GM10847 (cell line): ENCODE results near the gene VPS8.

Source experiments
- POLR2A ChIP-seq: IDR thresholded peaks from 2 replicates; pipeline ENCODE4 v1.6.1; 2011; ENCODE audit not compliant: insufficient read length; ENCODE audit errors: extremely low read depth

VPS8 gene

DNA sequence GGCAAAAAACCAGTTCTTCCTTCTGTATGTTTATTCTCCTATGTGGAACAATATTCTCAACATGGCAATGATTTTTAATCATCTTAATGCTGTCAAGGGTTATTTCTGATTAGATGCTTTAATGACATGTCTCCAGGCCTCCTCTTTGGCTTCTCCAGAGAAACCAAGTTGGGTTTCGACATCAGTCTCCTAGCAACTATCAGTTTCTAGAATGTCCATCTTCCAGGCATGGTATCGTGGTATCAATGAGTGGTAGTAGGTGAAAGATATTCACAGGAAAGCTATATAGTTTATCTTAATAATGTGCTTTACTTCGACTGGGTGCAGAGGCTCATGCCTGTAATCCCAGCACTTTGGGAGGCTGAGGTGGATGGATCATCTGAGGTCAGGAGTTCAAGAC, 212.4 kb downstream of the VPS8 start:
- TF ChIP-seq POLR2A, result no peak

DNA sequence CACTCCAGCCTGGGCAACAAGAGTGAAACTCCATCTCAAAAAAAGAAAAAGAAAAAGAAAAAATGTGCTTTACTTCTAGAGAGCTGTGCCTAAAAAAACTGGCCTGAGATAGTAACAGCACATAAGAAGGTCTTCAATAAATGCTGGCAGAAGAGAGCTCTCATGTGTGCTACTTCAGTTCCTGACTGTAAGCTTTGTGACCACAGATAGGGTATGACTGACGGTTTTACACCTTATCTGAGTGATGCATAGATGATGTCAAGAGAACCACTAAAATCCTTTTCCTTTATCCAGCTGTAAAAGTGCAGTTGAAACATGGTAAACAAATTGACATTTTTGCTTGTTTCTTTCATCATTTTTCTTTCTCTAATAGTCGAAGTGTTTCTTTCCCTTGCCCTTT, 213.0 kb downstream of the VPS8 start:
- no peak for TF ChIP-seq POLR2A

DNA sequence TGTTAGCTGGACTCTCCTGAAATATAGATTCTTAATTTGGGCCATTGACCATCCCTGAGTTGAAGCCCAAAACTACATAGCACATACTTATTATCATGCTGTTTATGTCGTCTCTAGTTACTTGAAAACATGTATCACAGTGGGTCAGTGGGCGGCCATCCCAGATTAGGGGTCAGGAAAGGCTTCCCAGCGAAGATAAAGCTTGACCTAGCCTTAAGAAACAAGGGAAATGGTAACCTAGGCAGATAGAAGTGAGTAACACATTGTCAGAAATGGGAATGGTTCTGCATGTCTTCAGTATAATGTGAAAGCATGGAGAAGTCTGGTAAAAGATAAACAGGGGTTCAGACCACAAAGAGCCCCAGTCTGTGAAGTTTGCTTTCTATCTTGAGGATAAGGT, 216.2 kb downstream of the VPS8 start:
- no peak for TF ChIP-seq POLR2A

DNA sequence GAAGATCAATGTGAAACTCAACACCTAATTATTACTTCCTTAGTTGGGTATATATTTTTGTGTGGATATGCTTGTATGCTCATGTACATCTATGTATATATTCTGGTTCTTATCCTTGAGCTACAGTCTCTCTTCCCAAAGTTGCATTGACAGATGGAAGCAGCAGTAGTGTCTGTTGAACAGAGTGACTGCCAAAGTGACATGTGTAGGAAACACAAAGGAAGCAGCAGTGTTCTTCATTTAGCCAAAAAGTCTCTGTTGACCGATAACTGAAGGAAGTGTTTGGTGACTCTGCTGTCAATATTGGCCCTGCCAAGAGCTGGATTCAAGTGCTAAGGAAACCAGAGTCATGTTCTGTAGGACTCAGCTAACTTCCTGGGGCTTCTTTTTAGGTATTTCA, 217.1 kb downstream of the VPS8 start:
- TF ChIP-seq POLR2A, result no peak

DNA sequence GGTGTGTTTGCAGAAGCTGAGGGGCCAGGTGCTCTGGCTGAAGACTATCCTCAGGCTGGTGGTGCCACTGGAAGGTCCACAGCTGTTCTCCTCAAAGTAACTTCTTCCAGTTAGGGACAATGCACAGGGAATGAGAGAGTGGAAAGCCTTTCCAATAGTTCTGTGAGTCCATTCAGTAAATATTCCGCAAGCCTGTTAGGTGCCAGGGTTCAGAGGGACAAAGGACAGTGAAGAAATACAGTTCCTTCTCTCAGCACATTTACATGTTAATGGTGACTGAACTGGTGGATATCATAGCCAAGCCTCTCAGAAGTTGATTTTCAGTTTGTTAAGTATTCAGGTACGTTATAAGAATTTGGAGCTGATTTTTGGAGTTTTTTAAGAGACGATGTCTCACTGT, 218.4 kb downstream of the VPS8 start:
- no peak for TF ChIP-seq POLR2A

DNA sequence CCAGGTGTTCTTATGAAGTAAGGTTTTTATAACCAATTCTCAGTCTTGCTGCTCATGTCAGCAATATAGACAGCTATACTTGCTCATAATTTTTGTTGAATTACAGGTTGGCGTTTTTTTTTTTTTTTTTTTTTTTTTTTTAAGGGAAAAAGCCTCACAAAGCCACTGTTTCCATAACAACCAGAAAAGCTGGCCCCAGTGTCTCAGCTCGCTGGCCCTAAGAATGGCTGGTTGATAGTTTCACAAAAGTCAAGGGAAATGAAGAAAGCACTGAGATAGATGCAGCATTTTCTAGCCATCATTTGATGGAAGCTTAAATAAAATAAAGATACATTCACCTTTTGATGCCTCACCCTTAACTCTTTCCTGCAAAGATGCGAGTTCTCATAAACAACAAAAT, 219.0 kb downstream of the VPS8 start:
- no peak for TF ChIP-seq POLR2A

DNA sequence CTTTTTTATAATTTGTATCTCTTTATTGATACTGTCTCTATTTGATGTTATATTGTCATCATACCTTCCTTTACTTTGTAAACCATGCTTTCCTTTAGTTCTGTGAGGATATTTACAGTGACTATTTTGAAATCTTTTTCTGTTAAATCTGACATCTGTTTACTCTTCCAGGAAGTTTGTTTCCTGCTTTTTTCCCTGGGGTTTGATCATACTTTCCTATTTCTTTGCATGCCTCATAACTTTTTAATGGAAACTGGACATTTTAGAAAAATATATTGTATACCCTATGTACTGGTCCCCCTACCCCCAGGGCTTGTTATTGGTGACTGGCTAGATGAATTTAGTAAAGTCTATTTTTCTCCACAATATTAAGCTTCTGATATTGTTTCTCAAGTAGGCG, 225.8 kb downstream of the VPS8 start:
- no peak for TF ChIP-seq POLR2A

DNA sequence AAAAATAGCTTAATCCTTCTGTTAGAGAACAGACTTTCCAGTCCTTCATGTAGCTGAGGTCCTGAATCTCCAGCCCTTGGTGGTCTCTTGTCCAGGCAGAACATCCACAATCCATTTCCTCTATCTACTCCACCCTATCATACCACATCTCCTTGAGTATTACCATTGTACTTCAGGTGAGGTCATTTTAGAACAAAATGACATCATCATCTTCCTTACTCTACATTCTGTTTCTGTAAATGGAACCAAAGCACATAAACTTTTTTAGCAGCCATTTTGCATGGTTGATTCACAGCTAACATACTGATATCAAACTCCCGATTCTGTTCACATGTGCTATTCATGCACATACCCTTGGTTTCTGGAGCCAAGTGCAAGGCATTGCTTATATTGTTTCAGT, 228.5 kb downstream of the VPS8 start:
- no peak for TF ChIP-seq POLR2A

DNA sequence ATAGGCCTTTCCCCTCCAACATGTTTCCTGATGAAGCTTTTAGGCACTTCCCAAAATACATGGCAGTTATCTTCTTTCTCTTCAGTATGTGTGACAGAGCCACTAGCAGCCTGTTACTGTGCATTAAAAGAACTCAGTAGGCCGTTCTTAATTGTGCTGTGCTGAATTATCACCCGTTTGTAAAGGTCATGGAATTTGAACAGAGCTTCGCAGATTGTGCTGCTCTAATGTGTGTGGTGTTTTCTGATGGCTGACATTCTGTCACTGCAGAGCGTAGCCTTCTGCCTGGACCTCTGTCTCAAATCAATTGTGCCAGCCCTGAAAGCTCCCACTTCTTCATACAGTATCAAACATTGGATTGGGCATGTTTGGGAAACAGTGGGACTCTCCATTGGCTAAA, 229.6 kb downstream of the VPS8 start:
- no peak for TF ChIP-seq POLR2A

DNA sequence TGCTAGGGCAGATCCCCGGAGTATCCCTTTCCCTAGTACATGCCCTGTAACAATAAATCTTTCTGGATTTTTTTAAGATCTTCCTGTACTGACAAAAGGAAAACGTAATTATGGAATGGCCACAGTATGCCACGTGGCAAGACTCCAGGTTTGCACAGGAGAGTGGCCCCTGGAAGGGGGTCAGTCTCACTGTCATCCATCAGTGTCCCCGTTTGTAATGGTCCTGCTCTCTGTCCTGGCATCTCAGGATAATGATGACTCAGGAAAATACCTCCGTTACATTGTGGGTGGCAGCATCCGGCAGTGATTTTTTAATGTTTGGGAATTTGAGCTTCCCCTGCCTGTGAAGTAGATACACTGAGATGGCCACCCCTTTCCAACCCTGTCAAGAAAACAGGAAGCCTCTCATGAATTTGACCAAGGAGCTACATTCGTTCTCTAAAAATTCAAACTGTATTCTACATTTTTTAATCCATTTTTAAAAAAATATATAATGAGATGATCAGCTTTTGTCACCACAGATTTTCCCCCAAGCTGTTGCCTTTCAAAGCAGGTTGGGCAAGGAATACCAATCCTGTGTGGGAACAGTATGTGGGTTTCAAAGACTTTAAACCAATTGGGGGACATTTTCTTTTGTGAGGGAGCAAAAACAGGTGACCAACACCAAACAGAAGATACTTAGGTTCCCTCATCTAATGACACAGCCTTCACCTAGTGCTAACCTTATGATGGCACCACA, 230.5 kb downstream of the VPS8 start:
- TF ChIP-seq POLR2A, result no peak

DNA sequence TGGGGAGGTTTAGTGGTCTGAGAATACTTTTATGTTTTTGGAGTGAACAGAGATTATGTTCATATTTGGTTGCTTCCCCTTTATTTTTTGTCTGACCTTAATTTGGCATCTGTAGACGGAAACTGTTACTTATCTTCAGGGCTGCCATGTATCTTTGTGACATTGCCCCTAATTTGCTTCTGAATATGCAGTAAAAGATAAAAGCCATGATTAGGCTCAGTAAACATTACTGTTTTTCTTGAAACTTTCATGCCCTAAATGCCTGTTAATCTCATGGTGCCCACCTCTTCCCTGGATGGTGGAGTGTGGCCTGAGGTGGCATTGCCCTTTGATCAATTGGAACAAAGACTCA, 234.2 kb downstream of the VPS8 start:
- no peak for TF ChIP-seq POLR2A

DNA sequence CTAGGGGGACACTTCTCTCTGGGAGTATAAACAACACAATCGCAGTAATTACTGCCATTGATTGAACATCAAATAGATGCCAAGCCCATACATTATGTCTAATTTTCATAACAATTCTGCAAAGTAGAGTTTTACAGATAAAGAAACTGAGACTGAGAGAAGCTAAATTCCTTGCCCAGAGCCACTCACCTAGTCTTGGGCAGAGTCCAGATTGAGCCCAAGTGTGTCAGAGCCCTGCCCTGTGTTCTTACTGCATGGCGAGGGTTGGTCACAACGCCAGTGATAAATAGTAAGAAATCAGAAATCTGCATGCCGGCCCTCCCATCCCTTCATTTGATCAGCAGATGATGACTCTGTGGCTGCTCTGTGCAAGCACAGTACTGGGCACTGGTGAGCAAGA, 234.6 kb downstream of the VPS8 start:
- TF ChIP-seq POLR2A, result no peak

DNA sequence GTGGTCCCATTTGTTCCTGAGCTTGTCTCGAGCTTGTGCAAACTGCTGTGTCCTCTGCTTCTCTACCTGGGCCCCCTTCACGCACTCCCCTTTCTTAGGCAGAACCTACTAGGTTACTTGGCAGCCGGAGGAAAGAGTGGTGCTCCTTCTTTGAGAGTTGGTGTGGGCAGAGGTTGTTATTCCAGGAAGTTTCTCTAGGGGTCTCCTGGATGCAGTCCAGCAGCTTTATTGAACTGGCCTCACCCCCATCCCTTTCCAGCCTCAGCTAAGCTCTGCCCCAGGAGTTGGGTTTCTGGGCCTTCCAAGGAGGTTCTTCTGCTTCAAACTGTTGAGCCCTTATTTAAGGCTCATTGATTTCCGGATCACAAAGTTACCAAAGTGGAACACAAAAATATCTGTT, 237.7 kb downstream of the VPS8 start:
- no peak for TF ChIP-seq POLR2A

DNA sequence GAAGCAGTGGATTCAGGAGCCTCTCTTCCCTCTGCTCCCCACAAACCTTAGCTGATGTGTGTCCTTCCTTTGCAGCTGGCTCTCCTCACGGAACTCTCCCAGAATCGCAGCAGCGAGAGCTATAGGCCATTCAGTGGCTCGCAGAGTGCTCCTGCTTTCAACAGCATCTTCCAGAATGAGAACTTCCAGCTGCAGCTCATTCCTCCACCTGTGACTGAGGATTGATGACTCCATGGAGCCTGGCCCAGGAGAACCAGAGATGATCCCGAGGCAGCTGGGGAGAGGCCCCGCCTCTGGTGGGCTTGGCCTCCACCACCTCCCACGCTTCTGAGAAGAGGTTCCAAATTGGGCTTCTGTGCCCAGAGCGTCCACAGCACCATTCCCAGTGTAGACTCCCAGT, 239.8 kb downstream of the VPS8 start:
- TF ChIP-seq POLR2A, result no peak

DNA sequence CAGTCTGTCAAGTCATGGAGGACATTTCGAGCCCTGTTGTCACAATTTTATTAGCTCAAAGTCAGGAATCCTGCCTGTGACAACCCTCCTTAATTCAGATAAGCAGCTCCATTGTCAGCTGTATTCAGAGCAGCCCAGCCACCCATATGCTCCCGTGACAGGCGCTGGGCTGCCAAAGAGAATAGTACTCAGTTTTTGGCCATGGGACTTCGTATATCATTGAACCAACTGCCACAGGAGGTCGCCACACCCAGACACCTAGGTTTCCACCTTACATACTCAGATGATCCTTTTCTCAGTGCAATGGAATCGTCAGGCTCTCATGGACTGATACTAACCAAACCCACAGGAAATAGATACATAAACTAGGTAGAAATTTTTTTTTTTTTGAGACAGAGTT, 240.7 kb downstream of the VPS8 start:
- TF ChIP-seq POLR2A, result no peak

DNA sequence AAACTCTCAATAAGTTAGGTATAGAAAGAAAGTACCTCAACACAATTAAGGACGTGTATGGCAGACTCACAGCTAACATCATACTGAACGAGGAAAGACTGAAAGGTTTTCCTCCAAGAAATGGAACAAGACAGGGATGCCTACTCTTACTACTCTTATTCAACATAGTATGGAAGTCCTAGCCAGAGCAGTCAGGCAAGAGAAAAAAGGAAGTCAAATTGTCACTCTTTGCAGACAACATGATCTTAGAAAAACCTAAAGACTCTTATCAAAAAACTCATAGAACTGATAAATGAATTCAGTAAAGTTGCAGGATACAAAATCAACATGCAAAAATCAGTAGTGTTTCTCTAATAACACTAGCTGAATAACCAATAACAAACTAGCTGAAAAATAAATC, 244.9 kb downstream of the VPS8 start:
- TF ChIP-seq POLR2A, result no peak

DNA sequence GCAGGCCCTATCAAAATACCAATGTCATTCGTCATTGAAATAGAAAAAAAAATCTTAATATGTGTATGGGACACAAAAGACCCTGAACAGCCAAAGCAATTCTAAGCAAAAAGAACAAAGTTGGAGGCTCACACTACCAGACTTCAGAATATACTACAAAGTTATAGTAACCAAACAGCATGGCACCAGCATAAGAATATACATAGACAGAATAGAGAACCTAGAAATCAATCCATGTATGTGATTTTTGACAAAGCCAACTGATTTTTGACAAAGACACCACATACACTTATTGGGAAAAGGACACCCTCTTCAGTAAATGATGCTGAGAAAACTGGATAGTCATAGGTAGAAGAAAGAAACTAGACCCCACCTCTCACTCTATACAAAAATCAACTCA, 245.9 kb downstream of the VPS8 start:
- TF ChIP-seq POLR2A, result no peak

DNA sequence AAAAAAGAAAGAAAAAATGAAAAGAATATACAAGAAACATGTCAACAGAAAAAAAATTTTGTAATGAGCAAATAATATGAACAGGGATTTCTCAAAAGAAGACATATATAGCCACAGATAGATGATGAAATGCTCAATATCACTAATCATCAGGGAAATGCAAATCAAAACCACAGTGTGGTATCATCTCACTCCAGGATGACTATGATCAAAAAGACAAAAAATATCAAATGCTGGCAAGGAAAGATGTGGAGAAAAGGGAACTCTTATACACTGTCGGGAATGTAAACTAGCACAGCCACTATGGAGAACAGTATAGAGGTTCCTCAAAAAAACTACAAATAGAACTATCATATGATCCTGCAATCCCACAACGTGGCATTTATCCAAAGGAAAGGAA, 246.8 kb downstream of the VPS8 start:
- TF ChIP-seq POLR2A, result no peak
